HEK293 (cell line): ENCODE measurements around the gene FAM124A.

Experiments
- CTCF ChIA-PET: fragments of 350-600 bp; formaldehyde crosslinking; extraction: SDS; loops from one replicate; lab custom pipeline; 2021; ENCODE audit warnings: antibody characterized with exemption; lab: Yijun Ruan, JAX
- POLR2A ChIA-PET: fragments of 300-600 bp; formaldehyde crosslinking; extraction: SDS; loops from one replicate; lab custom pipeline; 2020; ENCODE audit warnings: antibody characterized with exemption, inconsistent platforms; lab: Yijun Ruan, JAX
- H3K27ac ChIP-seq: fragments of 200-500 bp; sonication (Bioruptor generic); 2 replicates; pipeline ENCODE4 v1.5.1; 2014; ENCODE audit warnings: low read depth, low read length, control low read depth, inconsistent platforms; ENCODE audit errors: extremely low read depth
- H3K36me3 ChIP-seq, 2 experiments: fragments of 200-500 bp in 1 of 2; sonication (Bioruptor generic) in 1 of 2; 1 replicate in 1 of 2; 2 replicates in 1 of 2; pipeline ENCODE4 v1.5.1; 2014 to 2017; ENCODE audit warnings: inconsistent platforms in 2 of 2, low read length in 2 of 2; ENCODE audit not compliant: control insufficient read depth in 2 of 2, insufficient read depth in 1 of 2
- H3K4me1 ChIP-seq: fragments of 200-500 bp; sonication (Bioruptor generic); 2 replicates; pipeline ENCODE4 v1.5.1; 2014; ENCODE audit warnings: mild to moderate bottlenecking, low read length, inconsistent platforms; ENCODE audit not compliant: control insufficient read depth, insufficient read depth
- H3K4me3 ChIP-seq: 2 replicates; pipeline ENCODE4 v1.5.1; 2011; ENCODE audit warnings: low read depth, mild to moderate bottlenecking, control low read depth, low read length, moderate library complexity
- H3K9me3 ChIP-seq: fragments of 200-500 bp; sonication (Bioruptor generic); 2 replicates; pipeline ENCODE4 v1.5.1; 2014; ENCODE audit warnings: low read depth, low read length, inconsistent platforms; ENCODE audit not compliant: control insufficient read depth, insufficient read depth
- GLIS1 ChIP-seq: fragments of 450-650 bp; formaldehyde crosslinking; IDR thresholded peaks from 2 replicates; pipeline ENCODE4 v1.5.1; 2016; ENCODE audit warnings: missing biosample characterization, missing genetic modification characterization
- PRDM1 ChIP-seq: fragments of 450-650 bp; formaldehyde crosslinking; IDR thresholded peaks from 2 replicates; pipeline ENCODE4; 2016; ENCODE audit warnings: missing biosample characterization, missing genetic modification characterization
- REST ChIP-seq: fragments of 450-650 bp; formaldehyde crosslinking; IDR thresholded peaks from 2 replicates; pipeline ENCODE4 v1.5.1; 2016; ENCODE audit warnings: missing biosample characterization, missing genetic modification characterization
- YY2 ChIP-seq: fragments of 450-650 bp; formaldehyde crosslinking; IDR thresholded peaks from 2 replicates; pipeline ENCODE4 v1.5.1; 2016; ENCODE audit warnings: missing biosample characterization, missing genetic modification characterization
- ZBTB21 ChIP-seq: fragments of 450-650 bp; formaldehyde crosslinking; IDR thresholded peaks from 2 replicates; pipeline ENCODE4 v1.5.1; 2017; ENCODE audit warnings: missing biosample characterization, missing genetic modification characterization
- ZFP37 ChIP-seq: fragments of 450-650 bp; formaldehyde crosslinking; IDR thresholded peaks from 2 replicates; pipeline ENCODE4 v1.5.1; 2016; ENCODE audit warnings: missing biosample characterization, missing genetic modification characterization
- ZNF132 ChIP-seq: fragments of 450-650 bp; formaldehyde crosslinking; IDR thresholded peaks from 2 replicates; pipeline ENCODE4 v1.5.1; 2017; ENCODE audit warnings: missing biosample characterization, missing genetic modification characterization, borderline replicate concordance
- ZNF18 ChIP-seq: fragments of 450-650 bp; formaldehyde crosslinking; IDR thresholded peaks from 2 replicates; pipeline ENCODE4 v1.5.1; 2016; ENCODE audit warnings: missing biosample characterization, missing genetic modification characterization
- ZNF211 ChIP-seq: fragments of 450-650 bp; formaldehyde crosslinking; IDR thresholded peaks from 2 replicates; pipeline ENCODE4 v1.5.1; 2016; ENCODE audit warnings: low read depth, missing biosample characterization, missing genetic modification characterization
- ZNF26 ChIP-seq: fragments of 450-650 bp; formaldehyde crosslinking; IDR thresholded peaks from 2 replicates; pipeline ENCODE4 v1.5.1; 2016; ENCODE audit warnings: missing biosample characterization, missing genetic modification characterization
- ZNF561 ChIP-seq: fragments of 450-650 bp; IDR thresholded peaks from 2 replicates; pipeline ENCODE4 v1.5.1; 2018; ENCODE audit warnings: missing biosample characterization, missing genetic modification characterization, borderline replicate concordance
- ZNF600 ChIP-seq: fragments of 450-650 bp; formaldehyde crosslinking; IDR thresholded peaks from 2 replicates; pipeline ENCODE4 v1.5.1; 2016; ENCODE audit warnings: missing biosample characterization, missing genetic modification characterization
- ZSCAN23 ChIP-seq: fragments of 450-650 bp; formaldehyde crosslinking; IDR thresholded peaks from 2 replicates; pipeline ENCODE4 v1.5.1; 2016; ENCODE audit warnings: missing biosample characterization, missing genetic modification characterization
- TF ChIP-seq, protein P1 (sequence below): fragments of 450-650 bp; formaldehyde crosslinking; IDR thresholded peaks from 2 replicates; pipeline ENCODE4 v1.5.1; 2016; ENCODE audit warnings: missing biosample characterization, missing genetic modification characterization
- TF ChIP-seq, protein P2 (sequence below): fragments of 450-650 bp; formaldehyde crosslinking; IDR thresholded peaks from 2 replicates; pipeline ENCODE4 v1.5.1; 2016; ENCODE audit warnings: missing biosample characterization, missing genetic modification characterization

FAM124A gene

GRCh38 chr13:51311957-51312520 is 89.8 kb downstream of the FAM124A start:
- POLR2A ChIA-PET = interaction anchor here (0.6 kb wide), 1 partner anchor 16 kb away, joined by 3 read pairs; no protein-coding TSS in a partner anchor

DNA sequence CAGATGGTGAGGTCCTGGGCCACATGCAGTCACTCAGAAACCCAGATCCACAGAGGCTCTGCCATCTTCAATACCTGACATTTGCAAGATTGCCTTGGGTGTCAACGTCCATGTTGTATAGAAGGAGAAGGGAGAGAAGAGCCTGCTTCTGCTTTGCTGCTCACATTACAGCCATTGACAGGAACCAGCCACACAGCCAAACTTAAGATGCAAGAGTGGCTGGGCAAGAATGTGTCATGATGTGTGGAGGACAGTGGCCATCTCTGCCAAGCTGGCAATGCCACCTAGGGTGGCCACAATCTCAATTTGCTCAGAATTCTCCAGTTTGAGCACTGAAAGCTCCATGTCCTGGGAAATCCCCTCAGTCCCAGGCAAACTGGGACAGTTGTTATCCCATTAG is 91.4 kb downstream of the FAM124A start:
- H3K4me1 ChIP-seq = peaks cover 5% of the 10 kb centered on the region; the same call in 1 of the 2 replicates
- H3K27ac ChIP-seq = no peak overlapping the region
- H3K4me3 ChIP-seq = no peak overlapping the region
- no peaks in the 10 kb centered on the region for H3K9me3 ChIP-seq
- CTCF ChIA-PET = no interaction called here
- TF ChIP-seq REST (tag by site-specific recombination) (no peak), GLIS1 (tag by site-specific recombination) (no peak), ZNF600 (no peak), ZNF26 (no peak), YY2 (tag by site-specific recombination) (no peak), ZNF561 (no peak), ZNF211 (tag by site-specific recombination) (no peak), ZNF18 (no peak)
- TF ChIP-seq, protein P1, sequence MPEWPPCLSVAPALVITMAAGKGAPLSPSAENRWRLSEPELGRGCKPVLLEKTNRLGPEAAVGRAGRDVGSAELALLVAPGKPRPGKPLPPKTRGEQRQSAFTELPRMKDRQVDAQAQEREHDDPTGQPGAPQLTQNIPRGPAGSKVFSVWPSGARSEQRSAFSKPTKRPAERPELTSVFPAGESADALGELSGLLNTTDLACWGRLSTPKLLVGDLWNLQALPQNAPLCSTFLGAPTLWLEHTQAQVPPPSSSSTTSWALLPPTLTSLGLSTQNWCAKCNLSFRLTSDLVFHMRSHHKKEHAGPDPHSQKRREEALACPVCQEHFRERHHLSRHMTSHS = no peak
- TF ChIP-seq, protein P2, sequence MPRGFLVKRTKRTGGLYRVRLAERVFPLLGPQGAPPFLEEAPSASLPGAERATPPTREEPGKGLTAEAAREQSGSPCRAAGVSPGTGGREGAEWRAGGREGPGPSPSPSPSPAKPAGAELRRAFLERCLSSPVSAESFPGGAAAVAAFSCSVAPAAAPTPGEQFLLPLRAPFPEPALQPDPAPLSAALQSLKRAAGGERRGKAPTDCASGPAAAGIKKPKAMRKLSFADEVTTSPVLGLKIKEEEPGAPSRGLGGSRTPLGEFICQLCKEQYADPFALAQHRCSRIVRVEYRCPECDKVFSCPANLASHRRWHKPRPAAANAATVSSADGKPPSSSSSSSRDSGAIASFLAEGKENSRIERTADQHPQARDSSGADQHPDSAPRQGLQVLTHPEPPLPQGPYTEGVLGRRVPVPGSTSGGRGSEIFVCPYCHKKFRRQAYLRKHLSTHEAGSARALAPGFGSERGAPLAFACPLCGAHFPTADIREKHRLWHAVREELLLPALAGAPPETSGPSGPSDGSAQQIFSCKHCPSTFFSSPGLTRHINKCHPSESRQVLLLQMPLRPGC (tag by site-specific recombination) = no peak
- POLR2A ChIA-PET = no interaction called here
- H3K36me3 ChIP-seq = no peaks in the 10 kb centered on the region

More at GRCh38 chr13:51311957-51312520, 89.8 kb downstream of the FAM124A start:
- peak; percentile 50; the same call in 1 of the 2 replicates for TF ChIP-seq PRDM1
- TF ChIP-seq ZSCAN23 (tag by site-specific recombination) = no peak
- no peak for TF ChIP-seq ZFP37 (tag by site-specific recombination)
- no peak for TF ChIP-seq ZBTB21 (tag by site-specific recombination)
- 0 out of 2 replicates have a peak, but pooled peaks have one; percentile 57 for TF ChIP-seq ZNF132 (tag by site-specific recombination)
- CTCF ChIA-PET = no interaction called here
- Histone ChIP-seq H3K36me3 (no peaks in the 10 kb centered on the region), H3K9me3 (no peaks in the 10 kb centered on the region), H3K27ac (no peak overlapping the region), H3K4me1 (peaks cover 5% of the 10 kb centered on the region; the same call in 1 of the 2 replicates), H3K4me3 (no peak overlapping the region)
